Testis (tissue), 3 donors: ENCODE measurements around the gene GPD2. TPM values are rescaled to one million over a fixed set of nuclear protein-coding genes. Genes with fewer than 3 reads are reported as not detected.

Source experiments
- DNase-seq: peaks from one replicate; pipeline ENCODE4 v3.0.0-alpha.2; 2019
- H3K27ac ChIP-seq, 2 donors: fragments of 200-600 bp; sonication (generic); one replicate each; pipeline ENCODE4 v1.5.1; 2019
- H3K27me3 ChIP-seq: fragments of 200-600 bp; sonication (generic); one replicate; pipeline ENCODE4 v1.5.1; 2019
- H3K36me3 ChIP-seq: fragments of 200-600 bp; sonication (generic); one replicate; pipeline ENCODE4 v1.5.1; 2017; ENCODE audit warnings: low read depth; ENCODE audit errors: missing control alignments
- H3K4me1 ChIP-seq: fragments of 200-600 bp; sonication (generic); one replicate; pipeline ENCODE4 v1.5.1; 2019
- H3K4me3 ChIP-seq, 2 donors: fragments of 200-600 bp; sonication (generic); one replicate each; pipeline ENCODE4 v1.5.1; 2017 to 2019
- H3K9me3 ChIP-seq: fragments of 200-600 bp; sonication (generic); one replicate; pipeline ENCODE4 v1.5.1; 2017
- CTCF ChIP-seq, 3 experiments: fragments of 450-650 bp in 2 of 3; fragments of 200-600 bp in 1 of 3; sonication (generic) in 1 of 3; IDR thresholded peaks; one replicate each; pipeline ENCODE4 v1.5.1; 2016 to 2019; ENCODE audit warnings: antibody characterized with exemption in 3 of 3, mild to moderate bottlenecking in 2 of 3, moderate library complexity in 1 of 3
- POLR2A ChIP-seq: fragments of 450-650 bp; IDR thresholded peaks from one replicate; pipeline ENCODE4 v1.6.1; 2017; ENCODE audit warnings: antibody characterized with exemption, mild to moderate bottlenecking, moderate library complexity
- WGBS, 2 donors: methylation state at CpG; one replicate each; pipeline ENCODE4 v1.1.5; 2018; 5-methylcytosine and 5-hydroxymethylcytosine counted together
- intact Hi-C: fragments of 100-400 bp; cut with DNase I; formaldehyde crosslinking; loops from one replicate; pipeline ENCODE4 v1.15.1; 2023; ENCODE audit warnings: low total_unique reads
- polyA plus RNA-seq: library from polyadenylated mRNA; stranded (reverse); fragments of 350-450 nt; fragmentation: Illumina TruSeq; extraction: RNeasy Lipid Tissue Mini Kit (QIAGEN cat#74804); gene quantifications from one replicate; pipeline ENCODE4 v1.2.3, GENCODE V29; 2014; ENCODE audit warnings: low read depth, low replicate concordance; ENCODE audit not compliant: insufficient read depth
- total RNA-seq, 2 donors: library from RNA; depleted of rRNA; stranded (reverse); fragments of >200 nt; gene quantifications; one replicate each; pipeline ENCODE4 v1.2.3, GENCODE V29; 2016

Gene GPD2
- total and polyA plus RNA-seq, 3 donors from 2014 or later = 24.2 to 33.4 (median 25.8) TPM

DNA sequence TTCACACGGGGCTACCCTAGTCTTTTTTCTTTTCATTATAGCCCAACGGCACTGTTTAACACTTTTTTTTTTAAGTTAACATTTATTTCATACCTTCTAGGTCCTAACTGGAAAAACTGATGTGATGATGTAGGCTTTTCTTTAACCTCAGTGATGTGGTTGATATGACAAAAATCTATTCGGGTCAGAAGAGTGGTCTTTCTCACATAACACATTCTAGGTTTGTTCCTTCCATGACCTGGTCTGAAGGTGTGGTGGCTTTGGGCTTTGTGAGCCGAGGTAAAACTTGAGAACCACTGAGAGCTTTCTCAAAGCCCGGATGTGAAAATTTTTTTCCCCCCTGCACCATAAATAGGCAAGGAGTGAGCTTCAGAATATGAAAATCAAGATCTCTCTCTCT lies 44.2 kb downstream of the GPD2 start:
- H3K27ac ChIP-seq = no peak overlapping the region
- 90 to 91% methylated on average over 5 of the region's 5 CpGs for WGBS, 2 donors
- peaks cover 9% of the 10 kb centered on the region for H3K4me1 ChIP-seq
- intact Hi-C loops = no loop called here
- H3K27me3 ChIP-seq = no peaks in the 10 kb centered on the region
- H3K36me3 ChIP-seq = no peaks in the 10 kb centered on the region
- DNase-seq = no peak
- H3K4me3 ChIP-seq = no peak overlapping the region
- no peaks in the 10 kb centered on the region for H3K9me3 ChIP-seq
- TF ChIP-seq POLR2A (no peak), CTCF (IDR thresholded peaks at IDR 0.05) (no peak)

GRCh38 chr2:156481312-156481711 lies 45.1 kb downstream of the GPD2 start:
- TF ChIP-seq CTCF (IDR thresholded peaks at IDR 0.05) (no peak), POLR2A (no peak)
- Histone ChIP-seq H3K9me3 (no peaks in the 10 kb centered on the region), H3K4me3 (no peak overlapping the region), H3K27ac (no peak overlapping the region), H3K36me3 (no peaks in the 10 kb centered on the region), H3K27me3 (no peaks in the 10 kb centered on the region), H3K4me1 (peaks cover 8% of the 10 kb centered on the region)
- intact Hi-C loops = no loop called here
- no peak for DNase-seq

- Histone ChIP-seq H3K27ac (no peak overlapping the region), H3K4me3 (no peak overlapping the region), H3K4me1 (no peaks in the 10 kb centered on the region), H3K27me3 (no peaks in the 10 kb centered on the region), H3K36me3 (no peaks in the 10 kb centered on the region), H3K9me3 (no peaks in the 10 kb centered on the region)
- intact Hi-C loops = no loop called here
- no peak for DNase-seq
- 41 to 43% methylated on average over 3 of the region's 3 CpGs for WGBS, 2 donors
- TF ChIP-seq POLR2A = no peak
- TF ChIP-seq CTCF (IDR thresholded peaks at IDR 0.05) = no peak
Measured at GRCh38 chr2:156483741-156484173, 47.6 kb downstream of the GPD2 start.

DNA sequence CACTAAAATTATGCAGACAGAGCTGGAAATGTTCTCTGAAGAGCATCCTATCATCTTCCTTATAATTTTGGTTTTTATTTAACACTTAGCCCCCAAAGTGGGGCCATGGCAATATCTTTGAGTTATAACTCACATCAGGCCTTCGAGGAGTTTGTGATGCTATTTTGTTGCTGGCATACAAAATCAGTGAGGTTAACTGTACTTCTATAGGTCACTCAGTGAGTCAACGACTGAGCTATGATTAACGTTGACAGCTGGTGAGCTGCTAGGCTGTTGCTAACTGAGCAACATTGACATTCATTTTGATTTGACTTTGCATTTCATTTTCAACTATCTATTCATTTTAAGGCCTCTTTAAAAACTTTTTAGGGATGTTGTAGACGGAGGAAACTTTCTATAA lies 50.0 kb downstream of the GPD2 start:
- intact Hi-C loops = no loop called here
- WGBS, 2 donors = 61 to 79% methylated on average over 4 of the region's 4 CpGs
- TF ChIP-seq POLR2A (no peak), CTCF (IDR thresholded peaks at IDR 0.05) (no peak)
- no peaks in the 10 kb centered on the region for H3K36me3 ChIP-seq
- H3K9me3 ChIP-seq = no peaks in the 10 kb centered on the region
- H3K27ac ChIP-seq = no peak overlapping the region
- H3K4me3 ChIP-seq = no peak overlapping the region
- no peak for DNase-seq
- no peaks in the 10 kb centered on the region for H3K4me1 ChIP-seq
- H3K27me3 ChIP-seq = no peaks in the 10 kb centered on the region

DNA sequence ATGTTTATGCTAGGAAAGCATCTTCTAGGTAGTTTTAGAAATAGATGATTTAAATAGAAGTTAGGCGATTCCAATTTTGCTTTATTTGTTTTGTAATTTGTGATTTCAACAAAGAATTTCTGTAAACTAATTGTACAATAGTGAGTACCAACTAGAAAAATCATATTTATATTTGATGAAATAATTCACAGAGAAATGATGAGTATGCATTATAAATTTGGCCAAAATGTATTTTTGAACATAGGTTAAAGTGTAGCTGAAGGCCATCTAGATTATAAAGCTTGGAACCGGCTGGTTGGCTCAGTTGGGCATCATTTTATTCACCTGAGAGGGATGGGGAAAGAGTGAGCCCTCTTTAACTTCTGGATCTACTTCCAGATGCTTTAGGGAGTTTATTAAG lies 50.4 kb downstream of the GPD2 start:
- Histone ChIP-seq H3K27me3 (no peaks in the 10 kb centered on the region), H3K4me1 (no peaks in the 10 kb centered on the region), H3K27ac (no peak overlapping the region), H3K4me3 (no peak overlapping the region), H3K9me3 (no peaks in the 10 kb centered on the region), H3K36me3 (no peaks in the 10 kb centered on the region)
- no peak for DNase-seq
- 87 to 94% methylated on average over 2 of the region's 2 CpGs for WGBS, 2 donors
- TF ChIP-seq CTCF (IDR thresholded peaks at IDR 0.05) = no peak
- TF ChIP-seq POLR2A = no peak
- intact Hi-C loops = no loop called here
